HG02642 (cell line): ENCODE results near the gene CCL21.

ENCODE experiments used
- ATAC-seq: cut with Tn5 transposase; IDR thresholded peaks from one replicate; pipeline ENCODE4 v1.9.1; 2021; ENCODE audit warnings: mild to moderate bottlenecking; ENCODE audit not compliant: unreplicated experiment, poor library complexity

Gene CCL21

DNA sequence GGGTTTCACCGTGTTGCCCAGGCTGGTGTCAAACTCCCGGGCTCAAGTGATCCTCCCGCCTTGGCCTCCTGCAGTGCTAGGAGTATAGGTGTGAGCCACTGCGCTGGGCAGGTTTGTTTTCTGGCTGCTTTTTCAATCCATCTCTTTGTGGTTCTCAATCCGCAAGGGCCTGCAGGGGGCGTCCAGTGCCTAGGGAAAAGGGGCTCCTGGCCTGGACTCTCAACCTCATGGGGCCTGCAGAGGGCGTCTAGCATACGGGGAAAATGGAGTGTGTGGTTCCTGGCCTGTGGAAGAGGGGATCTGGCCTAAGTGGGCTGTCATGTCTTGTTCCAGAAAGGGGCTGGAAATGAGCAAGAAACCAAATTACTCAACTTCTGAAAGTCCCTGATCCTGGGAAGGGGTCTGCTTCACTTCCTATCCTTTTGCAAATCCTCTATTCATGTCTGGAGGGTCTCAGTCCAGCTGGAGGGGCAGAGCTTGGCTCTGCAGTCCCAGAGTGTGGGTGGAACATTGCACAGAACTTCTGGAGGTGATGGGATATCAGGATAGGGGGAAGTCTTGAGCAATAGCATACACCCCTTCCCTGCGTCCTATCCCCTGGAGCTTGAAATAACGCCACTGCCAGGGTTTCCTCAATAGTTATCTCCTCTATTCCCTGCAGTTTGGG, 34.8 kb downstream of the CCL21 start:
- ATAC-seq, result no peak

- ATAC-seq, result no peak
These were observed 35.5 kb downstream of the CCL21 start for GRCh38 chr9:34674440-34674839.

- ATAC-seq, result no peak
These were observed 38.6 kb downstream of the CCL21 start for GRCh38 chr9:34671307-34671706.

GRCh38 chr9:34669809-34670562, 40.0 kb downstream of the CCL21 start:
- no peak for ATAC-seq

GRCh38 chr9:34665381-34666250, 44.3 kb downstream of the CCL21 start:
- peak; percentile 69 for ATAC-seq

DNA sequence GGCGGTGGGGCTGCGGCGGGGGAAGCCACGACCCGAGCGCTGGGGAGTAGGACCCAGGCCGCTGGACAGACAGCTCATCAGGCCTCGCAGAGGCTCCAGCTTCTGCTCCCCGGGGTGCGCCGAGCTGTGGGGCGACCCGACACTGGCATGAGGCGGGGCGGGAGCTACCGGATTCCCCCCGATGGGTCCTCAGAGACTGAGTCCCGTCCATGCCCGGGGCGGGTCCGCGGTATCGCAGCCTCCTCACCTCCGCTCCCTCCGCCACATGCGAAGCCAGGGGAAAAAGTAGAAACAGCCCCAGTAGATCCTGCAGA, 44.9 kb downstream of the CCL21 start:
- ATAC-seq, result peak; percentile 24

DNA sequence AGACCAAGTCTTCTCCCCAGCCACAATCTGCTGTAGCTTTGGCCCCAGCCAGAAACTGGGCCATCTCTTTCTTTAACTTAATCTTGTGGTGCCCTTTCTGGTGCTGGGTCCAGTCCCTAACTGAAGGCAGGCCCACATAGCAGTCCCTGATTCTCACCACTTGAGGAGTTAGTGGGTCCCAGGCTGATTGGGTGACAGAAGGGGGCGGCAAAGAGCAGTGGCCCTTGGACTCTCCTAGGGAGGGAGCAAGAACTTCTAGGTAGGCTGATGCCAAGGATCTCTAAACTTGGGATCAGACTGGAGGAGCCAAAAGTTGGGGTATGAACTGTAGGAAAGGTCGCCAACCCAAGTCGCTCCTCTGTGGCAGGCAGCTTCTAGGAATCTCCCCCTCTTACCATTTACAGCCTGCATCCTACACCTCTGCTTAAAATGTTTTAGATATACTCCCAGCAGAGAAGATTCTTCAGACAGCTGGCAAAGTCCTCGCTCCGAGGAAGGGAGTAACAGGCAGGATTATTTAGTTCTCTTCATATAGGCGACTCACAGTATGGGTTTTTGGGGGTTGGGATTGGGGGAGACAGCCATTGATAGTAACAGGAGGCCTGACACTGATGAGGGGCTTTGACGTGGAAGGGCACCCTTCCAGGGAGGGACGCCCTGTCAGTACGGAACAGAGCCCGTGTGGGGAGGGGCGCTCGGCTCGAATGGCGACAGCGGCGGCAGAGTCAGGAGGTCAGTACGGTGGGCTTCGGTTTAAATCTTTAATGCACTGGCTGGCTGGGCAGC, 45.5 kb downstream of the CCL21 start:
- ATAC-seq, result peak; percentile 56

- no peak for ATAC-seq
These were observed 46.7 kb downstream of the CCL21 start for GRCh38 chr9:34663303-34663605.

GRCh38 chr9:34662526-34663302, 47.2 kb downstream of the CCL21 start, which contains the start of gene CCL27:
Gene CCL27 (minus strand): TSS chr9:34662657. CDS start chr9:34662633, 24 bp downstream.
- no peak for ATAC-seq

- no peak for ATAC-seq
These were observed 50.2 kb downstream of the CCL21 start for GRCh38 chr9:34659592-34660253.
